HK-2 (cell line): ENCODE data around the gene AMDHD2.
"Not testable (repeated sequence)": the region's sequence is repeated elsewhere in the genome, so short reads cannot be mapped to it uniquely, and the experiment has no call there.

Experiments used
- DNase-seq: peaks from one replicate; pipeline ENCODE4 v3.0.0-alpha.2; 2018; ENCODE audit not compliant: unreplicated experiment

Gene AMDHD2

DNA sequence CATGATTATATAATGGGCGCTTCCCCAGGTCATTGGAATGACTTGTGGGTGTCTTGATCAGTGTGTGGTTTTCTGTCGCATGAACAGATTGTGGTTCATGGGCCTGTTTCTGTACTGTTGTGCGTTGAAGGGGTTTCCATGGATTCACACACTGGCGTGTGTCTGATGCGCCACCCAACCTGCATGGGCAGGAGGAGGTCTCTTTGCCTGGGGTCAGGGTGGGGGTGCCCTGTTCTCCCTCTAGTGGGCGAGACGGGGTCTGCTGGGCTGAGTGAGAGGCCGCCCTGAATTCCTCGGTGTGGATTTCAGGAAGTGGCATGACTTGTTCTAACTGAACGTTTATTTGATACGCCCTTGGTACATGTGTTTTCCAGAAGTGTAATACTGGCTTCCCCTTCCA is 60.0 kb downstream of the AMDHD2 start:
- not testable (repeated sequence) for DNase-seq

DNA sequence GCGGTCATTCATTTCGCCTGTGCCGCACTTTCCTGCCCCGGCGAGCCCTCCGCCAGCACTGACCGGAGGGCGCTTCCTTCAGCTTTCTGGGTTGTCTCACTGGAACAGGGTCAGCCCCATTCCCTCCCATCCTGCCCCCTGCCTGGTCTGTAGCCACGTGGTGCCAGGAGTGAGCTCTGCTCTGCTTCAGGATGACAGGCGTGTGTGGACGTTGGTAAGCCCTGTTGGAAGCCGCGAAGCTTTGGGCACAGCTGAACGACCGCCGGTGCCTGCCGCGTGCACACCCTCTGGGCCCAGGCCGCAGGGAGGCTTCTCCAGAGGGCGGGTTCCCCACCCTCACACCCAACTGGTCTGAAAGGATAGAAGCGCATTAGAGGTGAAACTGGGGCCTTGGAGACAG is 60.6 kb downstream of the AMDHD2 start:
- DNase-seq = not testable (repeated sequence)
